Right atrium auricular region (tissue), 2 donors: ENCODE results near the gene MTRR. TPM values are rescaled to one million over a fixed set of nuclear protein-coding genes. Genes with fewer than 3 reads are reported as not detected.
A peak's percentile ranks its signal among the peaks of the same experiment; 100 is the strongest.

ENCODE experiments used
- DNase-seq: peaks from one replicate; pipeline ENCODE4 v3.0.0-alpha.2; 2019; ENCODE audit warnings: low spot score
- H3K27ac ChIP-seq, 2 donors: fragments of 200-600 bp; sonication (generic); 1 replicate in 1 of 2; 2 replicates in 1 of 2; pipeline ENCODE4 v1.5.1; 2016 to 2019
- H3K27me3 ChIP-seq, 2 donors: fragments of 200-600 bp; sonication (generic); one replicate each; pipeline versions ENCODE4 v1.5.1 to v1.6.0; 2017 to 2019
- H3K36me3 ChIP-seq: fragments of 200-600 bp; sonication (generic); one replicate; pipeline ENCODE4 v1.5.1; 2016
- H3K4me1 ChIP-seq, 2 donors: fragments of 200-600 bp; sonication (generic); one replicate each; pipeline versions ENCODE4 v1.5.1 to v1.6.0; 2017 to 2019
- H3K4me3 ChIP-seq, 2 donors: fragments of 200-600 bp; sonication (generic); 1 replicate in 1 of 2; 2 replicates in 1 of 2; pipeline ENCODE4 v1.5.1; 2017 to 2019; ENCODE audit warnings: mild to moderate bottlenecking in 1 of 2, moderate library complexity in 1 of 2
- H3K9me3 ChIP-seq, 2 donors: fragments of 200-600 bp; sonication (generic); one replicate each; pipeline ENCODE4 v1.5.1; 2019
- total RNA-seq, 2 donors: library from RNA; depleted of rRNA; stranded (reverse); fragments of >200 nt; gene quantifications; one replicate each; pipeline ENCODE4 v1.1.0, GENCODE V29; 2016
- TF ChIP-seq, protein P1 (sequence below), 2 donors: fragments of 200-600 bp; sonication (generic); IDR thresholded peaks; one replicate each; pipeline ENCODE4 v1.5.1; 2019; ENCODE audit warnings: antibody characterized with exemption in 2 of 2

Gene MTRR
- total RNA-seq, 2 donors from 2014 or later: 16.2 to 31.3 TPM

DNA sequence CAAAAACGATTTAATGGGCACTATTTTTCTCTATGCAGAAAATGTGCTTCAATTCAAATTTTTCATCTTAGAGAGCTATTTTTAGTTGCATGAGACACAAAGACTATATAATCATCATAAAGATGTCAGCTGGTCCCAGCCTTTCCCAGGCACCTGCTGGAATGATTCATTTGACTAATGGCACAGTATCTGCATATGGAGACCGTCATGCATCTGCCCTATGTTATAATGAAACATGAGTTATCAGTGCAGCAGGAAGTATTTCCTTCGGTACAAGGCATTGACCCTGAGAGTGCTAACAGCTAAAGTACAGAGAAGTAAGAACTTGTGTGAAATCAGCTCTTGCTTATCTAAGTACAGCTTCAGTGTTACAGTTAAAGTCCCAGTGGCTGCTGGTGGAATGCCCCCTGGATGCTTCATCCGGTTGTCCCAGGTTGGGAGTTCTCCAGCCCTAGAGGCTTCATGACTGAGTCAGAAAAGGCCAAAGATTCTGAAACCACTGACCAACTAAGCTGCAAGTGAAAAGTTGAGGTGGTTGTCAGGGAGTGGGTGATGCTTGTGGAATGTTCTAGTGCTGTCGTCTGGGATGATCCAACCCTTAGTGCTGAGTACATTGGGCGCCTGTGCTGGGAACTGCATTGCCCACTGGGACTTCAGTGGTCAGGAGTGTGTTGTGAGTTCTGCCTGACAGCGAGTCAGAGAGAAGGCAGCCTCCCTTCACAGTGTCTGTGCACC is 57.2 kb downstream of the MTRR start:
- H3K36me3 ChIP-seq: no peaks in the 10 kb centered on the region
- no peak overlapping the region for H3K4me3 ChIP-seq
- no peak for DNase-seq
- H3K27me3 ChIP-seq: no peaks in the 10 kb centered on the region
- H3K4me1 ChIP-seq: no peaks in the 10 kb centered on the region
- TF ChIP-seq, protein P1, sequence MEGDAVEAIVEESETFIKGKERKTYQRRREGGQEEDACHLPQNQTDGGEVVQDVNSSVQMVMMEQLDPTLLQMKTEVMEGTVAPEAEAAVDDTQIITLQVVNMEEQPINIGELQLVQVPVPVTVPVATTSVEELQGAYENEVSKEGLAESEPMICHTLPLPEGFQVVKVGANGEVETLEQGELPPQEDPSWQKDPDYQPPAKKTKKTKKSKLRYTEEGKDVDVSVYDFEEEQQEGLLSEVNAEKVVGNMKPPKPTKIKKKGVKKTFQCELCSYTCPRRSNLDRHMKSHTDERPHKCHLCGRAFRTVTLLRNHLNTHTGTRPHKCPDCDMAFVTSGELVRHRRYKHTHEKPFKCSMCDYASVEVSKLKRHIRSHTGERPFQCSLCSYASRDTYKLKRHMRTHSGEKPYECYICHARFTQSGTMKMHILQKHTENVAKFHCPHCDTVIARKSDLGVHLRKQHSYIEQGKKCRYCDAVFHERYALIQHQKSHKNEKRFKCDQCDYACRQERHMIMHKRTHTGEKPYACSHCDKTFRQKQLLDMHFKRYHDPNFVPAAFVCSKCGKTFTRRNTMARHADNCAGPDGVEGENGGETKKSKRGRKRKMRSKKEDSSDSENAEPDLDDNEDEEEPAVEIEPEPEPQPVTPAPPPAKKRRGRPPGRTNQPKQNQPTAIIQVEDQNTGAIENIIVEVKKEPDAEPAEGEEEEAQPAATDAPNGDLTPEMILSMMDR (IDR thresholded peaks at IDR 0.05): no peak
- no peak overlapping the region for H3K27ac ChIP-seq
- no peaks in the 10 kb centered on the region for H3K9me3 ChIP-seq

DNA sequence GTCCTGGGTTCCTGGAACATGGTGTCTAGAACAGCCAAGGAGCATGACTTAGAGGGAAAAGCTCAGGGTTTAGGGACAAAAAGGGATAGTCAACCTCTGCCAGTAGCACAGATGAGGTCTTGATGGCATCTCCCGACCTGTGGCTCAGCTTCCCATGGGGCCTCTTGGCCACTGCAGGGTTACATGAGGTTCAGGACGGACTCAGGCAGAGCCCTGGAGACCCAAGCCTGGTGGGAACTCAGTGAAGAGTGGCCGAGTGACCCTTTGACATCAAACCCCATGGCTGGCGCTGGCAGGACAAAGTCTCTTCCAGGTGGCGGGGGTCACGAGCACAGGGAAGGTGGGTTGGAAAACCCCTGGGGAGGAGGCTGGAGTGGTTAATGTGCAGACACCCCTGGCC is 57.8 kb downstream of the MTRR start:
- no peak overlapping the region for H3K27ac ChIP-seq
- TF ChIP-seq, protein P1 (IDR thresholded peaks at IDR 0.05): no peak
- DNase-seq: no peak
- H3K9me3 ChIP-seq: no peaks in the 10 kb centered on the region
- H3K4me3 ChIP-seq: no peak overlapping the region
- no peaks in the 10 kb centered on the region for H3K36me3 ChIP-seq
- H3K4me1 ChIP-seq: no peaks in the 10 kb centered on the region
- H3K27me3 ChIP-seq: no peaks in the 10 kb centered on the region

DNA sequence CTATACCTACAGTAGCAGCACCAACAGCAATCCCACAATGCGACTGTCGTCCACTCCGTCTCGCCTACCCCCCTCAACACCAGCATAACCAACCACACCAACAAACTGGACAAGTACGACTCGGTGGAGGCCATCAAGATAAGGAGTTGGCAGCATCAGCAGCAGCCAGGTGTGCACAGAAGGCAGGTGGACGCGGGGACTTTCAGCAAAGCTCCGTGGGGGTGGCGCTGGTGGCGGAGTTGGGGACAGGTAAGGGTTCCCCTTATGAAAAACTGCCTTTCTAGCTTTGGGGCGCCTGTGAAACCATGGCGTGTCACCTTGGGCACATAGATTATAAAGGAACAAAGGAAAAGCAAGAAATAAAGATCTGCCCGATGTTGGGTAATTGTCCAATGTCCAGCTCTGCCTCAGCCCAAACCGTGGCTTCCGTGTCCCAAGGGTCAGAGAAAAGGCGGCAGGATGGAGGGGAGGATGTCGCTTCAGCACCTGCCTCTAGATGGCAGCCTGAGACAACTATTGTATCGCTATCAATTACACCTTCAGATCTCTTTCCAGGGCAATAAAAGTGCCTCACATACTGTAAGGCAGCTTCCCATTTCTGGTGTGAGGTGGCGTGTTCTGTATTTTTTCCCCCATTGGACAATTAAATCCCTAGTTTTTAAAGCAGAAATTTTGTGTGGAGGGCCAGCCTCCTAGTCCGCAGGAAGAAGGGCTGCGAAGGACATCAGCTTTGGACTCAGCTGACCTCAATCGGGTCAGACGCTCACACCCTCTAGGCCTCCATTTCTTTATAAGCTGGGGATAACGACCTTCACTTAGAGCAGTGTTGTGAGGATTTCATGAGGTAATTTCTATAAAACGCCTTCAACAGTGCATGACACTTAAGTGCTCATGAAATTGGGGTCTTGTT is 58.8 kb downstream of the MTRR start:
- no peaks in the 10 kb centered on the region for H3K4me1 ChIP-seq
- H3K9me3 ChIP-seq: no peaks in the 10 kb centered on the region
- TF ChIP-seq, protein P1 (IDR thresholded peaks at IDR 0.05): peak; percentile 50 to 77
- no peaks in the 10 kb centered on the region for H3K36me3 ChIP-seq
- no peak overlapping the region for H3K27ac ChIP-seq
- no peak for DNase-seq
- H3K4me3 ChIP-seq: no peak overlapping the region
- H3K27me3 ChIP-seq: no peaks in the 10 kb centered on the region

DNA sequence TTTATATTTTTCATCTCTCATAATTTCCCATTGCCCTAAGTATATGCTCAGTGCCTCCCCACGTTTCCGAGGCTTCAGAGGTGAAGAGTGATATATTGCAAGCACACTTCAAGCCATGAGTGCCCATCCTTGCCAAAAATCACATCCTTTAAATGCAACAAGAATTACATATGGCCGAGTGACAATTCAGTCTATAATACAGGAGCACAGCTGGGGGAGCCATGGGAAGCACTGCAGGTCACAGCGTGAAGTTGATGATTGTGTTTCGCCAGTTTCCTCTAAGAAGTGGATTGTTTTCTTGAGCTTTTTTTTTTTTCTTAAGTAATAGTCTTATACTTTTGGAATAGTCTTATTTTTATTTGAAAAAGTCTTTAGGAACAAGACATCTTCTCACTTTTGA is 61.1 kb downstream of the MTRR start:
- H3K27me3 ChIP-seq: no peaks in the 10 kb centered on the region
- no peaks in the 10 kb centered on the region for H3K9me3 ChIP-seq
- DNase-seq: no peak
- H3K4me3 ChIP-seq: no peak overlapping the region
- no peaks in the 10 kb centered on the region for H3K4me1 ChIP-seq
- no peak overlapping the region for H3K27ac ChIP-seq
- TF ChIP-seq, protein P1 (IDR thresholded peaks at IDR 0.05): no peak
- H3K36me3 ChIP-seq: no peaks in the 10 kb centered on the region

DNA sequence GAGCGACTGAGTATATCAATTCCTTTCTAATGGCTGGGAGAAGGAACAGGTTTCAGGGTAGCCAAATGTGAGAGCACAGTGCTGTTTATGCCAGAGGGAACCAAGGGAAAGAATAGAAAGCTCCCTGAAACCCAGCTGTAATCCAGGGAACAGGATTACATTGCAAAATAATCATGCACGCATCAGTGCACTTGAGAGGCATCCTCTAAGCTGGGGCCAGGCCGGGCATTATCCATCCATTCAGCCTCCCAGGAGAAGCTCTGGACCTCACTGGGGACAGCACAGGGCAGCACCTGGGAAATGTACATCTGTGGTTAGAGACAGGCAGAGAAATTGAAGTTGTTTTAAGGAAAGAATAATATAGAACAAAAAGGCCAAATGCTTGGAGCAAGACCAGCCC is 72.7 kb downstream of the MTRR start:
- no peak overlapping the region for H3K4me3 ChIP-seq
- no peak overlapping the region for H3K27ac ChIP-seq
- H3K9me3 ChIP-seq: no peaks in the 10 kb centered on the region
- DNase-seq: no peak
- no peaks in the 10 kb centered on the region for H3K27me3 ChIP-seq
- H3K4me1 ChIP-seq: no peaks in the 10 kb centered on the region
- H3K36me3 ChIP-seq: no peaks in the 10 kb centered on the region
- TF ChIP-seq, protein P1 (IDR thresholded peaks at IDR 0.05): no peak
